HG03469 (cell line): ENCODE results near the gene FAM219A.

Experiments used
- ATAC-seq: cut with Tn5 transposase; IDR thresholded peaks from one replicate; pipeline ENCODE4 v1.9.1; 2021; ENCODE audit warnings: mild to moderate bottlenecking, moderate library complexity, moderate number of reproducible peaks; ENCODE audit not compliant: unreplicated experiment

The FAM219A gene, protein sequence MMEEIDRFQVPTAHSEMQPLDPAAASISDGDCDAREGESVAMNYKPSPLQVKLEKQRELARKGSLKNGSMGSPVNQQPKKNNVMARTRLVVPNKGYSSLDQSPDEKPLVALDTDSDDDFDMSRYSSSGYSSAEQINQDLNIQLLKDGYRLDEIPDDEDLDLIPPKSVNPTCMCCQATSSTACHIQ

DNA sequence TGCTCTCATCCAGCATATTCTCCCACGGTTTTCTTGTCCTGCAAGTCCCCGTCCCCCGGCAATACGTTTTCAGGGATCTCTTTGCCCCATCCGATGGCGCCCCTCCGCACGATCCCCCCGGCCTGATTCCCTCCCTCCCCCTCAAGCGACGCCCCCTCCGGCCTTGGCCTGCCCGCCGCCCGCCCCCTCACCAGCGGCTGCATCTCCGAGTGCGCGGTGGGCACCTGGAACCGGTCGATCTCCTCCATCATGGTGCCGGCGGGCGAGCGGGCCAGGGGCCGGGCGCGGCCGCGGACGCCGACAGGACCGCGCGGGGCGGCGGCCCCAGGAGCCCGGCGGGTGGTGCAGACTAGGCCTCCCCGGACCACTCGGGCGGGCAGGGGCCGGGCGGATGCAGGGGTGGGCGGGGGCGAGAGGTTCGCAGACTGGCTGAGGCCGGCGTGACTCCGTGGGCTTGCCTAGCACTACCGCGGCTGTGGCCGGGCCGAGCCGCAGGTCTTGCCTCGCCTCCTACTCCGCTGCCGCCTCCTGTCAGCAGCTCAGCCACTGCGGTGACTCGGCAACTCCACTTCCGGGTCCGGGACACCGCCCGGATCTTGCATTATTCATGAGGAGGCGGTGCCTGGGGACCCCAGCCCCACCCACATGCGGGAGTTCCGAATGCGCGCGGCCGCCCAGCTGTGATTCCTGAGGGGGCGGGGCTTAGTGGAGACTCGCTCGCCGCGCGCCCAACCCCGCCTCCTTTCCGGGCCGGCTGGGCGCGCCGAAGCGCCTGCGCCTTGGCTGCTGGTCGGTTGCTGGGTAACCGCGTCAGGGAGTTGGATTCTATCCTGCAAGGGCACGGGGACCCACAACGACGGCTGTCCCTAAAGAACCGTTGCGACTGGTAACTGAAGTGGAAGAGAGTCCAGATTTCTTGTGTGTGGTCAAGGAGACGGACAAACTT, at the start of gene FAM219A, which contains the start of gene DNAI1:
FAM219A (minus strand) TSS at position 558 of the 946 bp plus-strand sequence; CDS start at position 251, 307 bp downstream.
DNAI1 (plus strand) TSS at position 793 of the 946 bp plus-strand sequence. CDS start 201 bp downstream, outside the sequence.
- ATAC-seq = peak; percentile 93

DNA sequence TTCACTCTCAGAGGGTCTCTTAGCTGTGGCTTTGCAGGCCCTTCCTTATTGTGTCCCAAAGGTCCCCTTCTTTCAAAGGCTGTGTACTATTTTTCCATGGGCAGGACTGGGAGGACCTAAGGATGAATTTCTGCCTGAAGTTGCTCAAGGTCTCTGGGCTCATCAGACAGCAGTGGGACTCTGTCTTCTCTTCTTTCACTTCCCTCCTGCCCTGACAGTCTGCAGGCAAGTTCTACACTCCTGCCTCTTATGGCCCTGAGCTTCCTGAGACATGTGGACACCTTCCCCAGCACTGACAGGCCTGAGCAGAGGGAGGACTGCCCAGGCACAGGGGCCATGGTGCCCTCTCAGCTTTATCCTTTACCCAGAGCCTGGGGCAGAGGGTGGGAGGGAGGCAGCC, 49.6 kb upstream of the FAM219A start:
- ATAC-seq = no peak

DNA sequence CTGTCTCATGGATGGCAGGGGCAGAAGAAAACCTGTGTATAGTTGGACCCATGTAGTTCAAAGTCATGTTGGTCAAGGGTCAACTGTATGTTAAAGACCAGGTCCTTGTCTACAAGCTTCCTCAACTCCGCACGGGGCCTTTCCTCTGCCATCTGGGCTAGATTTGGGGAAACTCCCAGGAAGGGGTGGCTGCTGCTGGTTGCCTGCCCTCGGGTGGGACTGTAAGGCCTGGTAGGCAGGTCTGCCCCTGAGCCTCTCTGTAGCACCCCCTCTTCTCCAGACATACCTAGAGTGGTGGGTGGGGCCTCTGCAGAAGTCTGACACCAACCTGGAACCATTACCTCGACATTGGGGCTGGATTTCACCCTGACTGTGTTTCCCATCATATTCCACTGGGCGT, 49.2 kb upstream of the FAM219A start:
- no peak for ATAC-seq

DNA sequence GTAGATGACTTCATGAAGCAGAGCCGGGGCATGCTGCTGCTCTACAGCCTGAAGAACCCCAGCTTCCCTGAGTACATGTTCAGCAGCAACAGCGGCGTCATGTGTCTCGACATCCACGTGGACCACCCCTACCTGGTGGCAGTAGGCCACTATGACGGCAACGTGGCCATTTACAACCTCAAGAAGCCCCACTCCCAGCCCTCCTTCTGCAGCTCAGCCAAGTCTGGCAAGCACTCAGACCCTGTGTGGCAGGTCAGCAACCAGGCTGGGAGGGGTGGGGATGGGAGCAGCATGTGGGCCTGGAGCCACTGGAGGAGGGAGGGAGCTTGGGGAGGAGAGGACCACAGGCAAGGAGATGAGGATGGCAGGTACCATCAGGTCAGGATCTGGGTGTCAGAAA, 48.3 kb upstream of the FAM219A start:
- no peak for ATAC-seq

DNA sequence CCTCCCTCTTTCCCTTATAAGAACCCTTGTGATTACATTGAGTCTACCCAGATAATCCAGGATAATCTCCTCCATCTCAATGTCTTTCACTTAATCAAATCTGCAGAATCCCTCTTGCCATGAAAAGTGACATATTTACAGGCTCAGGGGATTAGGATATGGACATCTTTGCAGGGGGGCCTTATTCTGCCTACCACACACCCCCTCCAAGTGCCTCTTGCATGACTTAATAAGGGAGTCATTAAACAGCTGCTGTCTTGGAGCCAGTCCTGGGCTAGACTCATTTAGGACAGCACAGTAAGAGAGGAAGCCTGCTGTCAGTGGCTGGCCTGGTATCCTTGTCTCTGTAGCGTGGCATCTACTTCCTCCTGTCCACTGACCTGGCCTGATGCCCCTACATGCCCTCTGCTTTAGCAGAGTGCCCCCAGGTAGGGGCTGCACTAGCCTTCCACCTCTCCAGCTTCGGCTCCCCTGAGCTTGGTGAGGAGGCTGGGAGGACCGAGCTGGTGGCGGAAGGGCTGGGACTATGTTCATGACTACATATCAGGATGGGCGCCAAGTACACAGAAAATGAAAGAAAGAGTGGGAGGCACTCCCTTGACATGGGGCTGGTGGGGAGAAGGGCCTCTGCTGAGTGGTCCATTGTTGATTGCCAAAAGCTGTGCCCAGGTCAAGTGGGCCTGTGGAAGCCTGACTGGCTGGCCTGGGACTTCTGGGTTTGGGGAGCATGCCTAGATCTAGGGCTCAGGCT, 47.2 kb upstream of the FAM219A start:
- no peak for ATAC-seq

DNA sequence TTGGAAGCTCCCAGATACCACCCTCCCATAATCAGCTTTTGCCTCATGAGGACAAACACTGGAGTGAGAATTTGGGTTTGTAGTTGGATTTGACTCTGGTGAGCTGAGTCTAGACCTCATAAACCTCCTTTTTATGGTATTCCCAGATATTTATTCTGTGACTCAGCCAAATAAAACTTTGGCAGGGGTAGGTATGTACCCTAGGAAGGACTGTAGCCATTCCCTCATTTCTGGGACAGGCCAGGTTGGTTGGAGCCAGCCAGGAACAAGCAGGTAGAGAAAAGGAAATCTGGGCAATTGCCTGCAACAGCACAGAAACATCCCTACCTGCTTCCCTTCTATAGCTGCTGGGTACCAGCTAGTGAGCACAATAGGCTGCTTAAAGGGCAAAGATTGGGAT, 45.0 kb upstream of the FAM219A start:
- ATAC-seq = no peak

DNA sequence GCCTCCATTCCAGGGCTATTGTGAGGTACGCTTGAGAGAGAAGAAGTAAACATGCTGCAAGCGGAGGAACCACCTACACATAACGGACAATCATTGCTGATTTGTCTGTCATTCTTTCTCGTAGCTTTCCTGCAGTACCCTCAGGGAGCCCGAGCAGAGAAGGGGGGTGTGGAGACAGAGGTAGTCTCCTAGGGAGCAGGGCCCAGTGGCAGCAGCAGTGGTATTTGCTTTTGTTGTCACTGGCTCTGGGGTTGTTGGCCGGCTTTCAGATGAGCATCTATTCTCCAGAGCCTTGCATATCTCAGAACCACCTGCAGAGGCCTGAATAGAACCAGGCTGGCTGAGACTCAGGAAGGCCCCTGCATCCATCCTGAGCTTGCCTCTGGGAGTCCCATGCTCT, 44.5 kb upstream of the FAM219A start:
- ATAC-seq = no peak

DNA sequence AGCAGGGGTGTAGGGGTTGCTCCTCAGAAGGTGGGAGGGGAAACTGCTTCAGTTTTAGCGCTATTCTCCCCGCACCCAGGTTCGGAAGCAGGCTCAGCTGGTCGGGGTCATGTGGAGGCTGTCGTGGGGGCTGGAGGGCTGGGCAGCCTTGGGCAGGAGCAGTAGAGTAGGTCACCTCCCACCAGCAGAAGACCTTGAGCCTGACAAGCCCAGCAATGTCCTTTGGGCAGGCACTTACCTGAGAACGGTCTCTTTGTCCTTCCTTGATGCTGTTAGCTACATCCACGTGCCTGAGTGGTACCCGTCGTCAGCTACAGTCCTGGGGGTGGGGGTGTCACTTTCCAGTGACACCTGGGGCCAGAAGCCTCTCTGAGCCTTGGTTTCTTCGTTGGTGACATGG, 44.1 kb upstream of the FAM219A start:
- ATAC-seq = no peak

DNA sequence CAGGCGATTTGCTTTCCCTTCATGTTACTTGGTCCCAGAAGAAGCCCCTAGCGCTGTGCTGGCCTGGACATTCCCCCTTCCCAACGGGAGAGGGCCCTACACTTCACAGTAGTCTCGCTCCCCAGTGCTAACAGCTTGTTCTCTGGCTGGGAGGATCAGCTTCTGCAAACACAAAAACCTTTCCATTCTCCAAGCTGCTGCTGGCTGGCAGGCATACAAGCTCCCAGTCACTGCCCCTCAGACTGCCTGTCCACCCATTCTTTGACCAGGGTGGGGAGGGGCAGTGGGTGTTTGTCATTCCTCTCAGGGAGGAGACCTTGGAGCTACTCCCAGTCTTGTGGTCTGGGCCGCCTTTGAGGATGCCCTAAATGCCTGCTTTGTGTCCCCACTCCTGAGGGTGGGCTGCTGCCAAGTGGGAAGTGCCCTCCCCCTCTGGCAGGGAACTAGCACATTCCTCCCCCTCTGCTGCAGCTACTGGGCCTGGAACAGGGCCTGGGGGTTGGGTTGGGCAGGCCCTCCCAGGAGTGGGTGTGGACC, 43.6 kb upstream of the FAM219A start:
- ATAC-seq = no peak

DNA sequence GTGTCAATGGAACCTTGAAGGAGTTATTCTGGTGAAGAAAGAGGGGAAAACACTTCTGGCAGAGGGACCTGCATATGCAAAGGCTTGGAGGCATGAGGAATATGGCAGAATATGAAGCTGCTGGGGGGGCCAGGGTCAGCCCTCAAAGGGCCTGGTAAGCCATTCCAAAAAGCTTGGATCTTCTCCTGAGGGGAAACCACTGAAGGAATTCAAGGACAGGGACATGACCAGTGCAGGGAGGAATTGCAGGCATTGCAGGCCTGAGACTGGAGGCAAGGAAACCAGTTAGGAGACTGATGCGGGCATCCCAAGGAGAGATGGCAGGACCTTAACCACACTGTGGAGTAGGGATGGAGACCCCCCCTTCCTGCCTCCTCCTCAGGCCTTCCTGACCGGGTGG, 43.0 kb upstream of the FAM219A start:
- no peak for ATAC-seq

DNA sequence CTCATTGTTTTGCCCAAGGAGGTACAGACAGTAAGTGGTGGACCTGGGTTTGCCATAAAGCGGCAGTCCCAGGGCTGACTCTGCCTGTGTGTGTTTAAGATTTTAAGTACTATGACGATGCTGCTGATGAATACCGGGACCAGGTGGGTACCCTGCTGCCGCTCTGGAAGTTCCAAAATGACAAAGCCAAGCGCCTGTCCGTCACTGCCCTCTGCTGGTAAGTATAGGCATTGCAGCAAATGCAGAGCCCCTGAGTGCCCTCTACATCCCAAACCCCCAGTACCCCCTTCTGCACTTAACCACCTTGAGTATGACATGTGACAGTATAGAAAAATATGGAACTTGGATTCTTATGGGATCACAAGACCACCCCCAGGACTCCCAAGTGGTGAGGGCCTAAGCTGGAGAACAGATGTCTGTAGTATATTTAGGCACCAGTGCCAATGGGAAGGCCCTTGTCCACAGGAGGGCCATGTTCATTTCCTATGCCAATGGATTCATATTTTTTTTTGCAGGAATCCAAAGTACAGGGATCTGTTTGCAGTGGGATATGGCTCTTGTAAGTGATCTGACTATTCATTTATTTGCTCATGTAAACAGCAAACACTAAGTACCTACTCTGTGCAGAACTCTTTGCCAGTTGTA, 42.4 kb upstream of the FAM219A start:
- ATAC-seq = no peak

DNA sequence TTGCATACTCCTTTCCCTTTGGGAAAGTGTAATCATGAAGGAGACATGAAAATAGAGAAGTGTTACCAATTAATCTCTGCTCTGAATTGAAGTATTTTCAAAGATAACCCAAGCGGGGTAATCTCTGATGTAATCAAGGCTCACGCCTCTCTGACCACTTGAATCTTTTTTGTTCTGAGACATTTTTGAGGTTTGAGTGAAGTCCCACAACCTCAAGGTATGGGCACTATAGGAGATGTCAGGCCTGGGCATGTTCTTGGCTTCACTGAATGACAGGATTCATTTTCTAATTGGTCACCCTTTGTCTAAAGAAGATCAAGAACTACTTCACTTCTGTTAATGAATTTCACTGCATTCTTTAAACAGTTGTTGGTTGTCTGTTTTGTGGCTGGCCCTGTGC, 40.7 kb upstream of the FAM219A start:
- no peak for ATAC-seq

DNA sequence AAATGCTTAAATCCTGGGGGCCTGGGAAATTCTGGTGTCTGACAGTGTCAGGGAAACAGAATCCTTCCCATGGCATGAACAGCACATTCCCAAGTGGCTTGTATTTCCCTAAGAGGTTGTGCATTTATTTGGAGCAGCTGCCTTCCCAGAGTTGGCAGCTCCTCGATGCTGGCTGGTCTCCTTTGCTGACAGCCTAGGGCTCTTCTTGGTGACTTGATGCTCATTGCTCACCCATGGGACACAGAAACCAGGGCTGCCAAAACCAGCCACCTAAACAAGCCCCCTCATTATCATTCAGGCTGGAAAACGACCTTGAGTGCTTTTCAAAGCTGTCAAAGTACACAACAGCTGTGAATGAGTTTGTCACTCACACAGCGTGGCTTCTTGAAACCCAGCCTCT, 40.2 kb upstream of the FAM219A start:
- ATAC-seq = no peak

DNA sequence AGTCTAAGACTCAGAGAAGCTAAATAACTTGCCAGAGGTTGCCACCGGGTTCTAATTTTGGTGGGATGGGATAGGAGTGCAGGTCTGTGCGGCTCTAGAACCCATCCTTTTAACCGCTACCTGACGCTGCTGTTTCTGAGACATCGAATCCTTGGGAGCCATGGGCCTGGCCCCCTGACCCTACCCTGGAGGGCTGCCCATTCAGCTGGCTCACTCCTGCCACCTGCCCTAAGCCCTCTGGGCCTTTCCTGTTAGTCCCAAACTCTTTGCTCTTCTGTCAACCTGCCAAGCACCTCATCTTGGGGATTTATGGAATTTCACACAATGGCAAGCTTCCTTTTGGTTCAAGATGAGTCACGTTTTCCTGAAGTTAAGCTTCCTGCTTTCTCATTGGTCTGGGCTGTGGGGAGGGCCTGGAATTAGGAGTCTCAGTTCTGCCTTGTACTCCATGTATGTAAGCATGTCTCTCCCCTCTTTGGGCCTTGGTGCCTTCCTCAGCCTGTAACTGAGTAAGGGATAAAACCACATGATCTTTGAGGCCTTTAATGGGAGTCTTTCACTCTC, 37.9 kb upstream of the FAM219A start:
- ATAC-seq = no peak

DNA sequence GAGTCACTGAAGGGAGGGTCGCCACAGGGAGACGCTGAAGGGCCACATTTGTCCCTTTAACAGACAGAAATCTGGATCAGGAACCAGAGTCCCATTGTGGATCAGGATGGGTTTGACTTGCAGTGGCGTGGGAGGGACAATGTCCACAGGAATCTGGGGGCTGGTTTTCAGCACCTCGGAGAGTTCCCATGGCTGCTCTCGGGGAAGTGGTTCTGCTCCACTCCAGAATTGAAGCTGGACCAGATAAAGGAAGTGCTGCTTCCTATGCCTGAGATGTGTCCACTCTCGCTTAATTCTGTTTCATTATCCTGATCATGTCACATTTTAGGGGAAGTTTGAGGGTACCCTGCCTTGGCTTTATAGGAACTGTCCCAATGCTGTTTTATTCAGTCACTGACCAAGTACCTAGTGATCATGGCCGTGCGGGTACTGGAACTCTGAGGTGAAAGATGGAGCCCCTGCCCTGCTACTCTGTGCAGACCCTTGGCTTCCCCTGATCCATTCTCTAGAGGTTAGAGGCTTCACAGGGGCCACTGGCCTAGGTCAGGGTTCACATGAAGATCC, 35.7 kb upstream of the FAM219A start:
- ATAC-seq = no peak

DNA sequence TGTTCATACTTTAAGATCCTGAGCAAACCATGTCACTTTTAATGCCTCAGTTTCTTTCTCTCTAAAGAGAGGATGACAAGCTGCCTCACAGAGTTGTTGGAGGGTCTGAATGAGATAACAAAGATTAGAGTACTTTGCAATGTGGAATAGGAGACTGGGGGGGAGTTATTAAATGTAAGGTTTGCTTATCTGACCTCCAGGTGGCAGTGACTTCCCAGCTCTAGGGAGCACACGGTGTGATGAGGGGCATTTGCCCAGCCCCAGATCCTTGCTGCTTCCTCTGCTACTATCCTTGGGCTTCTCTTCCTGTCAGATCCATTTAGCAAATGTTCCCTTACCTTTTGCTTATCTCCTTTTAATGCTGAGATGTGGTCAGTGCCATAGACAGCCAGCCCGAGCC, 33.7 kb upstream of the FAM219A start:
- ATAC-seq = no peak

DNA sequence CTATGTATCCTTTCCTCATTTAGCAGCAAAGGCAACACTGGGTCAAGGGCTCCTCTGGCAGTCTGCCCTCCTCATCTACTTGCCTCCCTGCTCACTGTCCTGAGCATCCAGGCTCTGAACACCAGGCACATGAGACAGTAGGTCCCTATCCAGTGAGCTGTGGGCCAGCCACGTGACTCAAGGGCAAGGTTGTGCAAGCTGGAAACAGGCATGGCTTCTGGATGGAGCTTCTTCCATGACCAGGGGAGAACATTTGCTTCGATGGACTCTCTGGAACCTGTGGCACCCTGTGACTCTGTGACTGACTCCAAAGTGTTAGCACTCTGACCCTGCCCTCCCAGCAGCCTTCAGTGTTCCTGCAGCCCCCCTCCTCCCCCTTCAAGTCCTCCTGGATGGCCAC, 33.2 kb upstream of the FAM219A start:
- no peak for ATAC-seq

DNA sequence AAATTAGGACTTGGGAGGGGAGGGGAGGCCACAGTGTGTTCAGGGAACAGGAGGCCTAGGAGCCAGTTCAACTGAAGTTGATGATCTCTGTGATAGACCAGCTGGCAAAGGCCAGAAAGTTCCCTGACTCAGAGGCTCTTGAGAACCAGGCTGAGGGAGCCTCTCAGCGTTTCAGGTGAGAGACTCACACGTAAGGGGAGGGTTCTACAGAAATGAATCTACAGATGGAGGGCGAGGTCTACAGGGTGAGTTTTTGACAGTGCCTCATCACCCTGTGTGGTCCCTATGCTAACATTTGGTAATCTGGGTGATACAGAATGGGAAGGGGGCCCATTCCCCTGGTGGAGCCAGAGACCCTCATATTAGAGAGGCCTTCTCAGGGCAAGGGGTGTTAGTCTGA, 32.4 kb upstream of the FAM219A start:
- ATAC-seq = no peak

DNA sequence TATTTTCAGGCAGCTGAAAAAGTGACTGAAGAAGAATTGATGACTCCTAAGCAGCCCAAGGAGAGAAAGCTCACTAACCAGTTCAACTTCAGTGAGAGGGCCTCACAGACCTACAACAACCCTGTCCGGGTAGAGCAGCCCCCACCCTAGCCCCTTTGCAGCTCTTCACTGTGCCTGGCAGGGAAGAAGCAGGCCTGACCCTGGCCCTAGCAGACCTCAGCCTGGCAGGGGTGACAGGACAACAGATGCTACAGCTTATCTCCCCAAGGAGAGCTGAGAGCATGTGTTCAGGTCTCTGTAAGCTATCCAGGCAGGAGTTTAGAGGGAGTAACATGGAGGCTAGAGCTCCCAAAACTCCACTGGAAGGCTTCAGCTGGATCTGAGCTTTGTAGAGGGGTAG, 32.0 kb upstream of the FAM219A start:
- ATAC-seq = no peak

DNA sequence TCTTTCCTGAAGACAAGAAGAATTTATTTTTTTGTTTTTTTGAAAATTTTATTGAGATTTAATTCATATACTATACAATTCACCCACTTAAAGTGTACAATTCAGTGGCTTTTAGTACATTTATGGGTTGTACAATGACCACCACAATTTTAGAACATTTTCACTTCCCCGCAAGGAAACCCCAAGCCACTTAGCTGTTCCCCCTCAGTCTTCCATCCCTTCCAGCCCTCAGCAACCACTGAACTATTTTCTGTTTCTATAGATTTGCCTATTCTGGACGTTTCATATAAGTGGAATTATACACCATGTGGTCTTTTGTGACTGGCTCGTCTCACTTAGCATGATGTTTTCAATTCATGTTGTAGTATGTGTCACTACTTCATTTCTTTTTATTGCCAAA, 28.2 kb upstream of the FAM219A start:
- no peak for ATAC-seq
